ENCODE data around the gene TMEFF2.

The TMEFF2 gene

GRCh38 chr2:192148241-192148619 lies 46.5 kb downstream of the TMEFF2 start:
- Histone ChIP-seq H3K79me2 (ENCODE audit: insufficient read depth, low read length) (no peaks in the 10 kb centered on the region), H3K4me3 (ENCODE audit: low read length, poor library complexity, severe bottlenecking) (no peak overlapping the region), H3K9ac (ENCODE audit: low read depth, low read length, poor library complexity, severe bottlenecking) (no peak overlapping the region), H3K9me3 (ENCODE audit: insufficient read depth, low read depth, low read length) (no peaks in the 10 kb centered on the region), H3F3A (ENCODE audit: low read depth) (no peaks in the 10 kb centered on the region), H3K9me2 (replicated peaks; ENCODE audit: low read depth, low read length) (no peaks in the 10 kb centered on the region), H3K27me3 (ENCODE audit: insufficient read depth, low read length, poor library complexity, severe bottlenecking) (no peaks in the 10 kb centered on the region), H3K4me1 (ENCODE audit: insufficient read depth, low read length, poor library complexity, severe bottlenecking) (peaks cover 4% of the 10 kb centered on the region), H3K4me2 (ENCODE audit: low read depth, low read length, poor library complexity, severe bottlenecking) (no peak overlapping the region), H3K36me3 (ENCODE audit: insufficient read depth, low read length) (no peaks in the 10 kb centered on the region), H4K20me1 (ENCODE audit: insufficient read depth, low read length, poor library complexity, severe bottlenecking) (no peaks in the 10 kb centered on the region), H2AFZ (ENCODE audit: low read length) (no peak overlapping the region)
- no peak for TF ChIP-seq EZH2phosphoT487 (IDR thresholded peaks at IDR 0.05; ENCODE audit: borderline replicate concordance)
- TF ChIP-seq, protein P1, sequence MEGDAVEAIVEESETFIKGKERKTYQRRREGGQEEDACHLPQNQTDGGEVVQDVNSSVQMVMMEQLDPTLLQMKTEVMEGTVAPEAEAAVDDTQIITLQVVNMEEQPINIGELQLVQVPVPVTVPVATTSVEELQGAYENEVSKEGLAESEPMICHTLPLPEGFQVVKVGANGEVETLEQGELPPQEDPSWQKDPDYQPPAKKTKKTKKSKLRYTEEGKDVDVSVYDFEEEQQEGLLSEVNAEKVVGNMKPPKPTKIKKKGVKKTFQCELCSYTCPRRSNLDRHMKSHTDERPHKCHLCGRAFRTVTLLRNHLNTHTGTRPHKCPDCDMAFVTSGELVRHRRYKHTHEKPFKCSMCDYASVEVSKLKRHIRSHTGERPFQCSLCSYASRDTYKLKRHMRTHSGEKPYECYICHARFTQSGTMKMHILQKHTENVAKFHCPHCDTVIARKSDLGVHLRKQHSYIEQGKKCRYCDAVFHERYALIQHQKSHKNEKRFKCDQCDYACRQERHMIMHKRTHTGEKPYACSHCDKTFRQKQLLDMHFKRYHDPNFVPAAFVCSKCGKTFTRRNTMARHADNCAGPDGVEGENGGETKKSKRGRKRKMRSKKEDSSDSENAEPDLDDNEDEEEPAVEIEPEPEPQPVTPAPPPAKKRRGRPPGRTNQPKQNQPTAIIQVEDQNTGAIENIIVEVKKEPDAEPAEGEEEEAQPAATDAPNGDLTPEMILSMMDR (conservative IDR thresholded peaks at IDR 0.05; ENCODE audit: low read length) = no peak

DNA sequence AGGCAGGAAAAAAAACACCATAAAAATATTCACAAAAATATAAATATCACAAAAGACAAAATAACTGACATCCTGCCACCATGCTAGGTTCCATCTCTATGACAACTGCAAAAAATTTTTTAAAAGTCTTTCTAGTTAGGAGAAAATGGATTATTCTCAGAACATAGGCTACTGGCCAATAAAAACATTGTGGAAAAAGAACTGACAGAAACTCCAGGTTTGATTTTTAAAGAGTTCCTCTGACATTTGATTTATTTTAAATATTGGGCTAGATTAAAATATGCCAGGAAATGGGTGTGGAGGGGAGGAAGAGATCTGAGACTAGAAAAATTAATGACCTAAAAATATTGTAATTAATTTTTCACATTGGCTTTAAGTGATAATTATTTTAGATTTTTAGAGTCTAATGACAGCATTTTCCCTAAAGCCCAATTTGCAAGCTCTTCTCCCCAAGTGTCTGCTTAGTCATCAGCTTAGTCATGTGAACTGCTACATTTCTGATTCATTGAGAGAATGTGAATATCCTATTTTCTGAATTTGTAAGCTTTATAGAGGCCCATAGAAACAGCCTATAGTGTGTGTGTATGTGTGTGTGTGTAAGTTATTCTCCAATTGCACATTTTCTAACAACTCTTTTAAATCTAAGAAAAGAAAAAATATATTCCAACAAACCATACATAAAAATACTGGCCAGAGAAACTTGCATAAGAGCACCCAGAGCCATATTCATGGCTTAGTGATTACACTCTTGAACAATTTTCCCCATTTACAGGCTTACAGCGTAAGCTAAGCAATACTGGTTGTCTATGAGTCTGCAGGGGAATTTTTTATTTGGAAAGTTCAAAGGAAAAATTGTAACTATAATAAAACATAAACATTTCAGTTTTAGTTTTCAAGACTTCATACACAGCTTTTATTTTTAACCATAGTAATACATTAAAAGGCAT lies 48.4 kb downstream of the TMEFF2 start:
- H3K9ac ChIP-seq (ENCODE audit: low read depth, low read length, poor library complexity, severe bottlenecking) = no peak overlapping the region
- TF ChIP-seq, protein P1 (conservative IDR thresholded peaks at IDR 0.05; ENCODE audit: low read length) = no peak
- no peak for TF ChIP-seq EZH2phosphoT487 (IDR thresholded peaks at IDR 0.05; ENCODE audit: borderline replicate concordance)
- H3F3A ChIP-seq (ENCODE audit: low read depth) = no peaks in the 10 kb centered on the region
- no peak overlapping the region for H3K4me2 ChIP-seq (ENCODE audit: low read depth, low read length, poor library complexity, severe bottlenecking)
- no peaks in the 10 kb centered on the region for H3K9me3 ChIP-seq (ENCODE audit: insufficient read depth, low read depth, low read length)
- H3K79me2 ChIP-seq (ENCODE audit: insufficient read depth, low read length) = no peaks in the 10 kb centered on the region
- H2AFZ ChIP-seq (ENCODE audit: low read length) = no peak overlapping the region
- H3K4me3 ChIP-seq (ENCODE audit: low read length, poor library complexity, severe bottlenecking) = no peak overlapping the region
- H3K36me3 ChIP-seq (ENCODE audit: insufficient read depth, low read length) = no peaks in the 10 kb centered on the region
- no peaks in the 10 kb centered on the region for H3K9me2 ChIP-seq (replicated peaks; ENCODE audit: low read depth, low read length)
- H4K20me1 ChIP-seq (ENCODE audit: insufficient read depth, low read length, poor library complexity, severe bottlenecking) = no peaks in the 10 kb centered on the region
- no peaks in the 10 kb centered on the region for H3K4me1 ChIP-seq (ENCODE audit: insufficient read depth, low read length, poor library complexity, severe bottlenecking)
- no peaks in the 10 kb centered on the region for H3K27me3 ChIP-seq (ENCODE audit: insufficient read depth, low read length, poor library complexity, severe bottlenecking)

DNA sequence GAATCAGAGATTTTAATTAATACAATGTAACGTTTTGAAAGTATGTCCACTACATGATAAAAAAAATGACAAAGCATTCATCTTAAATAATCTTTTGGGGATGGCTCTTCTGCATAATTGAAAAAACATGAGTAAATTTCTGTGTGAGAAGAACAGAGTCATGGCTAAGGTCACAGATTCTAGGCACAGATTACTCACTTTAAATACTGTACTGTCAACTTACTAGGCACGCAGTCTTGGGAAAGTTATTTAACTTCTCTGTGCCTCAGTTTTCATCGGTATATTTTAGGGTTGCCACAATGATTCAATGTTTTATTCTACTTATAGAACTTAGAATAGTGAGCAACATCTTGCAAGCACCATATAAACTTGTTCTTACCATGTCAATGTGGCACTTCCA lies 49.2 kb downstream of the TMEFF2 start:
- H3K79me2 ChIP-seq (ENCODE audit: insufficient read depth, low read length) = no peaks in the 10 kb centered on the region
- H3K27me3 ChIP-seq (ENCODE audit: insufficient read depth, low read length, poor library complexity, severe bottlenecking) = no peaks in the 10 kb centered on the region
- no peaks in the 10 kb centered on the region for H3K9me3 ChIP-seq (ENCODE audit: insufficient read depth, low read depth, low read length)
- H4K20me1 ChIP-seq (ENCODE audit: insufficient read depth, low read length, poor library complexity, severe bottlenecking) = no peaks in the 10 kb centered on the region
- no peaks in the 10 kb centered on the region for H3K9me2 ChIP-seq (replicated peaks; ENCODE audit: low read depth, low read length)
- H3K4me3 ChIP-seq (ENCODE audit: low read length, poor library complexity, severe bottlenecking) = no peak overlapping the region
- no peaks in the 10 kb centered on the region for H3K36me3 ChIP-seq (ENCODE audit: insufficient read depth, low read length)
- H2AFZ ChIP-seq (ENCODE audit: low read length) = no peak overlapping the region
- H3K4me2 ChIP-seq (ENCODE audit: low read depth, low read length, poor library complexity, severe bottlenecking) = no peak overlapping the region
- H3K9ac ChIP-seq (ENCODE audit: low read depth, low read length, poor library complexity, severe bottlenecking) = no peak overlapping the region
- no peaks in the 10 kb centered on the region for H3F3A ChIP-seq (ENCODE audit: low read depth)
- H3K4me1 ChIP-seq (ENCODE audit: insufficient read depth, low read length, poor library complexity, severe bottlenecking) = no peaks in the 10 kb centered on the region
- TF ChIP-seq, protein P1 (conservative IDR thresholded peaks at IDR 0.05; ENCODE audit: low read length) = no peak
- TF ChIP-seq EZH2phosphoT487 (IDR thresholded peaks at IDR 0.05; ENCODE audit: borderline replicate concordance) = no peak

Measured in Loucy (cell line).